HG02763 (cell line): Measurements from ENCODE around the gene NFIX.

Source experiments
- ATAC-seq: cut with Tn5 transposase; IDR thresholded peaks from one replicate; pipeline ENCODE4 v1.9.1; 2021; ENCODE audit warnings: mild to moderate bottlenecking, moderate library complexity; ENCODE audit not compliant: unreplicated experiment

Gene NFIX

DNA sequence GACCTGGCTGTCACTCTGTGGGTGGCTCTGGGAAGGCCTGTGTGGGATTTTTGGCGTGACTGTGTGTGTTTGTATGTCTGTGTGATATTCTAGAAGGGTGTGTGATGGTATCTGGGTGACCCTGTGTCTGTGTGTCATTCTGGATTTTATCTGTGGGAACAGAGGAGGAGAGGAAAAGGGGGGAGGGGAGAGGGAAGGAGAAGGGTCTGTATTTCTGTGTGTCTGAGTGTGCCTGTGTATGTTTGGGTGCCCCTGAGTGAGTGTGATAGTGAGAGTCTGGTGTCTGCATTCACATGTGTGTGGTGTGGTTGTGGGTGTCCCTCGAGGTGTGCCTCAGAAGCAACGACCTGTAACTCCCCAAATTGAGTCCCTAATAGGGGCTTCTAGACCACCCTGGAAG is 8.1 kb upstream of the NFIX start:
- no peak for ATAC-seq

DNA sequence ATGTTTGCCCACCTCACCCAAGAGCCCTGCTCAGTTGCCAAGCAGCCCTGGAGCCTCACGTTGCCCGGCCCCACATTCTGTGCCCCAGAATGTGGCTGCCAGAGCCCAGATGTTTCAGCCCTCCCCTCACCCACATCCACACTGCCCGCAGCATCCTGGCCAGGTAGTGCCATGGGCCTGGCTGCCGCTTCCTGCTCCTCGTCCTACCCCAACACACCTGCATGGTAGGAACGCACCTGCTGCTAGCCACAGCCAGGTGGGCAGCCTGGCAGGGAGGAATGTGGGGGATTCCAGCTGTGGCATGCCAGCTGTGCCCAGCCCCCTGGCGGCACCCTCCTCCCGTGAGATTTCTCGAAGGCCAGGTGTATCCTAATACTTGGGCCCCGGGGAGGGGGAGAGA is 7.5 kb upstream of the NFIX start:
- no peak for ATAC-seq

DNA sequence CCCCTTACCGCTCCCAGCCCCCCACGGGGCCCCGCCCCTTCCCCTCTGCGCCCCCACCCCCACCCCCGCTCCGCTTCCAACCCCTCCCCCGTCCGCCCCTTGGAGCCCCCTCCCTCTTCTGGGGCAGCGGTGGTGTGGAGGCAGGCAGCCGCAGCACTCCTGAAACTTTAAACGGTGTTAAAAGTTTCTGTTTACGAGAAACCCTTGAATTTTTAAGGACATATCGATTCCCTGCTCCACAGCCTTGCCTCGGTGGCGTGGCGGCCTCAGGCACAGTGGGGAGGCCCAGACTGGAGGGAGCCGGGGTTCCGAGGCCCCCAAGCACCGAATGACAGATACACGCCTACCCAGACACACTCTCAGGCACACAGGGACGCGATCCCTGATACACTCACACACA is 4.8 kb upstream of the NFIX start:
- no peak for ATAC-seq

DNA sequence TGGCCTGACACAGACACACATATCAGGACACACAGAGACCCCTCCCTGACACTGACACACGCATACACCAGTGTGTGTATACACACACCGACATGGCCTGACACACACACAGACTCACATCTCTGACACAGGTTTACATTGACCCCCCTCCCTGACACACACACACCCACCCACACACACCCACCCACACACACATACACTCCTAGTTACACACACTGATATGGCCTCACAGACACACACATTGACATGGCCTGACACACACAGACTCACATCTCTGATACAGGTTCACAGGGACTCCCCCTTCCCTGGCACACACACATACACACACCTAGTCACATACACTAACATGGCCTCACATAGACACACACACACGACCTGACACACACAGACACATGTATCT is 4.4 kb upstream of the NFIX start:
- ATAC-seq, result no peak

DNA sequence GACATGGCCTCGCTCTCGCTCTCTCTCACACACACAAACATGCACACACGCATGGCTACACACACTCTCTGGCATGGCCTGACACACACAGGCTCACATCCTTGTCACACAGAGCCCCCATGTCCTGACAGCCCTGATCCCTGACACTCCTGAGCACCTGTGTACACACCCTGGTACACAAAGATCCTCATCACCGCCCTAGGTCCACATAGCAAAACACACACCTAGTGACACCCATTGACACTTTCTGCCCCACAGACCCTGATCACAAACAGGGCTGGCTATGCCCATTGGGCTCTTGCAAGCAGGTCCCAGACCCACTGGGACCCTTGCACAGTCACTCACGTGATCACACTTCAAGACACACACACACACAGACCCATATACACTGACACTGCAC is 4.0 kb upstream of the NFIX start:
- no peak for ATAC-seq

DNA sequence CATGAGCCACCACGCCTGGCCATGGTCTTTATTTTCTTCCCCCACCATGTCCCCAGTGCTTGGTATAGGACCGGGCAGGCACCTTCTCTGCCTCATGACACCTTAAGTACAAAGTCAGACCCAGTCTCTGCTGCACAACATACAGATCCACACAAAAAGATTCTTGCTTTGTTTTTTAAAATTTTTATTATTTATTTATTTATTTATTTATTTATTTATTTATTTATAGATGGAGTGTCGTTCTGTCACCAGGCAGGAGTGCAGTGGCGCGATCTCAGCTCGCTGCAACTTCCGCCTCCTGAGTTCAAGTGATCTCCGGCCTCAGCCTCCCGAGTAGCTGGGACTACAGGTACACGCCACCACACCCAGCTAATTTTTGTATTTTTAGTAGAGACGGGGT is 2.5 kb upstream of the NFIX start:
- ATAC-seq, result no peak

DNA sequence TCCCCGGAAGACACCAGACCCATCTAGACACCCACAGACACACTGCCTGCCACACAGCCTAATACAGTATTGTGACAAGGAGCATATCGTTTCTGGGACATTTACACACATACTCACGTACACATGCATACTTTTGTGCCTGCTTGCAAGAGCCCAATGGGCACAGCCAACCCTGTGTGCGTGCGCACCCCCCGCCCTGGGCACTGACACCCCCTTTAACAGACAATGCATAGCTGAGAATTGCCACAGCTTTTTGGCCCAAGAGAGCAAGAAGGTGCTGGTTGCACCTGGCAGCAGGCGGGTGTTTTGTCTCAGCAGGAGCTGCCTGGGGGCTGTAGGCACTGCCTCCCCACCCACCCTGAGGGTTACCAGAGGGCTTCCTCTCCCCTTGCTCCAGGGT is 1.7 kb upstream of the NFIX start:
- ATAC-seq, result no peak

DNA sequence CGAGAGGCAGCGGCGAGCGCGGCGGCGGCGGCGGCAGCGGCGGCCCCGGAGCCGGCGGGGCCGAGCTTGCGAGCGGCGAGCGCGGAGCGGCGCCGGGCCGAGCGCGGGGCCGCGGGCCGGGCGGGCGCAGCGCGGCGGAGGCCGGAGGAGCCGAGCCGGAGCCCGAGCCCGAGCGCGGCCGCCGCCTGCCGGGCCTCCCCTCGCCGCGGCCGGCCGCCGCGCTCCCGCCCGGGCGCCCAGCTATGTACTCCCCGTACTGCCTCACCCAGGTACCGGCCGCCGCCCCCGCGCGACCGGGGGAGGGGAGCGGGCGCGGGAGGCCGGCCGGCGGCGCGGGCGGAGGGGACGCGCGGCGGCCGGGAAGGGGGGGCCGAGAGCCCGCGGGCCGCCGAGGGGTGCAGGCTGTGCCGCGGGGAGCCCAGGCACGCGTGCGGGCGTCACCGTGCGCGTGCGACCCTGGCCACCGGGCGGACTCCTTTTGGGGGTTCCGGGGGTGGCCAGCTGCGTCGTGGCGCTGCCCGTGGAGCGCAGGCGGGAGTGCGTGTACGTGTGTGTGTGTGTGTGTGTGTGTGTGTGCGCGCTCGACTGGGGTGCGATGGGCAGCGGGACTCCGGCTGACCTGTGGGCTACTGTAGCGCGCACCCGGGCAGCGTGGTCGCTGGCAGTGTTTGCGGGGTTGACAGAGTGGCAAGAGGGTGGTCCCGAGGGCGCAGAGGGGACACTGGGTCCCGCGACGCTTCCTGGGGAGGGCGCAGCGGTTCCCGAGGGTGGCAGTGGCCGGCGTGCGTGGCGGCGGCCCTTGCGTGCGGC is 526 bp downstream of the NFIX start:
- ATAC-seq, result no peak

DNA sequence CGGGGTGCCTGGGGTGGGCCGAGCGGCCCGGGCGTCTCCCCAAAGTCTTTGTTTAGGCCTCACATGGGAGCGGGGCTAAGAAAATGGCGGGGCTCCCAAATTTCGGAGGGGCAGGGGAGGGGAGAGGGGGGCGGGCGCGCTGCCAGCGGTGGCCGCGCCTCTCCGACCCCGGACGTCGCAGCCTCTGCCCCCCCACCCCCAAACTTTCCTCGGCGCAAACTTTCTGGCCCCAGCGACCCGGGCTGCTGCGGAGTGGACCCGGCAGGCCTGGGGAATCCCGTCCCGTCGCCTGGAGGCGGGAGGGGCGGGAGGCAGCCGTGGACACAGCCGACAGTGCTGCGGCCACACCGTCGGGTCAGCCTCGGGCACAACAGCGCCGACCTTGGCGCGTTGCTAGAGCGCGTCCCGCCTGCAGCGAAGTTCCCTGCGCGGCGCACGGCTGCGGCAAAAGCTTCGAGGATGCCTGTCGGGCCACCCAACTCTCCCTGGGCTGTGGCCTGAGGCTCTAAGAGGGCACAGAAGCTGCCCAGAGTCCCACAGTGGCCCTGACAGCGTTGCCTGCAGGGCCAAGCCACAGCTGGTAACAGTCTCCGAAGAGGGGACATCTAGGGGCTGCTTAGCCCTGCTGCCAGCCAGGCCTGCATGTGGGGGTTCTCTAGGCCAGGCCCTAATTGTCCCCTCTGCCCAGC is 1.3 kb downstream of the NFIX start:
- no peak for ATAC-seq

DNA sequence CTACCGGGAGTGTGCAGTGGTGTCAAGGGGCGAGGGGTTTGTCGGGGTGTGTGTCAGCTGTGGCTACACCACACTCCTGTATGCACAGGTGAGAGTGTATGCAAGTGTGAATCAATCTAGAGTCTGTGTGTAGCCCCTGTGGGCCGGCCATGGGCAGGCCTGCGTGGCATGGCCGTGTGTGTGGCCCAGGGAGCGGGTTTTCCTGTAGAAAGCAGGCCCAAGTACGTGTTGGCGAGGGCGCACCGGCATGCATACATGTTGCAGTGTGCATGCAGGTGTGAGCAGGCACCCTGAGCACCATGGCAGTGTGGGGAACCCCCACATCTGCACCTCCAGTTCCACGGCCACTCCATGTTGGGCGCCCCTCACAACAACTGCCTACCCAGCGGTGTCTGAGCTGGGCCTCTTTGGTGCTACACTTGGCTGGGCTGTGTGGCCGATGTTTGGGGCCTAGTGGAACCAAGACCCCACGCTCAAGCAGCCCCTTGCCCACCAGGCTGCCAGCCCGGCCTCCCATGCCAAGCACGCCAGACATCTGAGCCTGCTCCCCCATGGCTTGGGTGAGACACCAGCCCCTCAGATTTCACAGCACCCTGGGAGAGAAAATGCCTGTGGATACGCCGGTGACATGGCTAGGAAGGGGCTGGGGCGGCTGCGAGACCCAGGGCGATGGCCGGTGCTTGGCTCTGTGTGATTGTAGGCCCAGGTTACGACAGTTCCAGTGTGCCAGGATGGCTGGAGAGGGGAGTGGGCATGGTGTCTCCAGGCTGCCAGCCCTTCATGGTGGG is 2.1 kb downstream of the NFIX start:
- ATAC-seq, result no peak

DNA sequence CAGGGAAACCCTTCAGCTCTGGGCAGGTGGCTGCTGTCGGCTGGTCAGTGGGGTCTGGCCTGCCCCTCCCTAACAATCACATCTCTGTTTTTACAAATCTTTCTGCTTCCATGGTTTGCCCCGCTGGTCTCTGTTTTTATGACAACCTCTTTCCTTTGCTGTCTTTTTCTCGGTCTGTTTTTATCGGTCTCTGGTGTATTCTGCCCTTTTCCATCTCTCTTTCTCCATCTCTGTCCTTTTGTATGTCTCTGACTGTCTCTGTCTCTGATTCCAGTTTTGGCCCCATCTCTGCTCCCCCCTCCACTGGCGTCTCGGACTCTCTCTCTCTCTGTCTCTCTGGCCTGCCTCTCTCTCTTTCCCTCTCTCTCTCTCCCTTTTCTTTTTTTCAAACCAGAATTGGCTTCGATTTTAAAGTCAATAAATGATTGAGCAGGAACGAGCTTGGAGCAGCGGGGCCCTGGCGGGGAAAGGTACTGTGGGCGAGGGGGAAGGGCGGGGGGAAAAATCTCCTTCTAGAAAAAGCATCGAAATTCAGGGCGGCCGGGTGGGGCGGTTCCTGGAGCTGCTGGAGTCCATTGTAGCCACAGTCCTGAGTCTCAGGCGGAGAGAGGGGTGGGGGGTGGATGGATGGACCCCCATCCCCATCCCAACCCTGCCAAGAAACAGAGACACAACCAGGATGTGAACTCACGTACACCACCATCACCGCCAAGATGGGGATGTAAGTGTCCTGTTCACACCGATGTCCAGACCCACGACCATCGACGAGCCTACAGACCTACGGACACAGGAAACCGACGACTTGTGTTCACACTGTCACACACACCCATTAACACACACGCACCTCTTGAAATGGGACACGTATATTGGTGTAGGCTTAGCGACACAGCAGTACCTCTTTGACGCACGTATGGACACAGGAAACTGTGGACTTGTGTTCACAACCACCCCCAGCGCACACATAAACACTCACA is 3.0 kb downstream of the NFIX start:
- no peak for ATAC-seq

DNA sequence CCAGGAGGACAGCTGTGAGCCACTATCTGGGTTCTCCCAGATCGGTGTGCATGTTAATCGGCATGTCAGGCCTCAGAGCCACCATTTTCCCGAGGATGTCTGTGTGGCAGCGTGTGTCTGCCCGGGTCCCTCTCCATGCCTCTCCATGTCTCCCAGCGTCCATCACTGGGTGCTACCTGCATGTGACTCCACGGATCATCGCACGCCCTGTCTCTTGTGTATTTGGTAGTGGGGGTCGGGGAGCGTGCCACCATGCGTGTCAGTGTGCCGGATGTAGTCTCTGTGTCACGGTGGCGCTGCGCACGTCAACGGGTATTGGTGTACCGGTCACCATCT is 5.9 kb downstream of the NFIX start:
- ATAC-seq, result no peak

DNA sequence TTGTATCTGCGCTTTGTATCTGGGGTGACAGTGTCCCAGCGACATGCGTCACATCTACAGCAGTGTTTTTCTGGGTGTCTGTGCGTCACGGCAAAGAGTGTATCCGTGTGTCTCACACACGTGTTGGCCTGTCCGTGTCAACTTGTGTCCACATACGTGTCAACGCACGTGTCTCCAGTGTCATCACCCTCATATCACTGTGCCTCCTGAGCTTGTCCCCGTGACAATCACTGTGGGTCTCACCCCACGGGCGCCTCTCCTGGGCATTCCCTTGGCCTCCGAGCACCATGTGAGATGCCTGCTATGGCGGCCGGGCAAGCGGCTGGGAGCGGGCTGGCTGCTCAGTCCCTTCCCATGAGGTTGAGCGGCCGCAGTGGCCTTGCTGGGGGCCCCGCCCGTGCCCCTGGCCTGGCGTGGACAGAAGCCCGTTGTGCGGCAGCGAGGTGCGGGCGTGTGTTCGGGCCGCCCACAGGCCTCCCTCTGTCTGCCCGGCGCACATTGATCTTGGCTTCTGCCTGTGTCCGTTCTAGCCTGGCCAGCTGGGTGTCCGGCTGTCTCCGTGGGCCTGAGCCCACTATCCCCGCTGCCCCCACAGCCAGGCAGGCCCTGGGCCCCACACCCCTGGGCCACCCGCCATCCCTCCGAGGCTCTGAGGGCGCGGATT is 6.4 kb downstream of the NFIX start:
- ATAC-seq, result no peak

DNA sequence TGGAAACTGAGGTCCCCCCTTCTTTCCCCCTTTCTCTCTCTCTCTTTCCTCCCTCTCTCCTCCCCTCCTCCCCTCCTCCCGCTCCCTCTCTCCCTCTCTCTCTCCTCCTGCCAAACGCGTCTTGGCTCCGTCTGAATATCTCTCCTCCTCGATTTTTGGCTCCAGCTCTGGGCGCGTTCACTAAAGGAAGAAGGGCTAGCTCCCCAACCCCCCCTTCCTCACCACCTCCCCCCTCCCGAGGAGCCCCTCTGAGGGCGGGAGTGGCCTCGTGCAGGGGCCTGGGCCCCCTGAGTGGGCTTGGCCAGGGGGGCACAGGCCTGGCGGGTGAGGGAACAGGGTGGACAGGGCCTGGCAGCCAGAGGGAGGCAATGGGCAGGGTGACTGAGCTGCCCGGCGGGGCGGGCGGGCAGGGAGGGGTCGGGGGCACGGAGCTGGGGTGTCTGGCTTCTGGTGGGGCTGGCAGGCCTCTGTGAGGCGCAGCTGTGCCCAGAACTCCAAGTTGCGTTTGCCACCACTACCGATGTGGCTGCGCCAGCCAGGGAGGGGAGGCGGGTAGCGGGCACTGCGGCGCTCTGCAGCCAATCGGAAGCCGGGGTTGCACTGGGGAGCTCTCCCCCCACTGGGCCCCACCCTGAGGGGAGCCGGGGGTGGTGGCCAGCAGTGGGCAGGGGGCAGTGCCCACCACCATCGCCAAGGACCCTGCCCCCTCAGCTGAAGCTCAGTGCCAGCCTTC is 7.1 kb downstream of the NFIX start:
- ATAC-seq, result no peak

DNA sequence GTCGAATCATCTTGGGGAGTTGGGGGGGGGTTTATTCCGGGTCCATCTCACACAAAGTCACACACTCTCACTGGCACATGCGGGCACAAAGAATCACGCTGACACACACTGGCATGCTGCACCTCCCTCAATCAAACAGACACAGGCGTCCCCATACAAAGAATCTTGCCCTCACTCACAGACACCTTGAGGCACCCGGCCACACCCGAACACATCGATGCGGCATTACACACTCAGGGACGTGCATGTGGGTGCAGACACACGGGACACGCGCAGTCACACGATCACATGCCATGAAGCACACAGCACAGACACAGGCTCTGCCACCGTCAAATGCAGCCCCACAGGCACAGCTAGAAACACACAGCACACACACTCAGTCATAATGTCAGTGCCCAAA is 7.8 kb downstream of the NFIX start:
- ATAC-seq, result no peak

DNA sequence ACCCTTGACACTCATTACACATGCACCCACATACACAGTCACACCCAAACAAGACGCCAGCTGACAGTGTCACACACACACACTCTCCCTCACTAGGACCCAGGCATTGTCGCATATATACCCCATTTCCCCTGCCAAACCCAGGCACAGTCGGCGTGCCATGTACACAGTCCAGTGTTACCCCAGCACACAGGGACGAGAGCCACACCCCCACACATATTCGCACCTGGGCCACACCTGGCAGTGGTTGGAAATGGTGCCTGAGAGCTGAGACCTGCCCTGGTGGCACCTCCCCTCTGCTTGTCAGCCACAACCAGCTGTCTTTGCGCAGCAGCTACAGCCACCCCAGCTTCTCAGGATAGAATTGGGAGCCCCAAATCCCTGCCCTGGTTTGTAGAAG is 9.0 kb downstream of the NFIX start:
- ATAC-seq, result no peak

DNA sequence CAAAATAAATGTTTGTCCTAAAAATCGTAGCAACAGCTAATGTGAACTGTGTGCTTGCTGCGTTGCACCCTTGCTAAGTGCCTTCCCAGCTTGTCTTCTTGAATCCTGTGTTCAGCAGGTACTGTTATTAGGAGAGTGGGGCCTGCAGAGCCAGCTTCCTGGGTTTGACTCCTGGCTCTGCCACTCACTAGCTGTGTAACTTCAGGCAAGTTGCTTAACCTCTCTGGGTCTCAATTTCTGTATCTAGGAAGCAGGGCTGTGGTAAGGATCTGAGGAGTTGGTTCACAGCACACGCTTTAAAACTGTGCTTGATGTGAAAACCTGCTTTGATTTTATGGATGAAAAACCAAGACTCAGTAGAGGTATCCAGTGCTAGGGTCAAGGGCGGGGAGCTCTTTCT is 10.0 kb downstream of the NFIX start:
- no peak for ATAC-seq

DNA sequence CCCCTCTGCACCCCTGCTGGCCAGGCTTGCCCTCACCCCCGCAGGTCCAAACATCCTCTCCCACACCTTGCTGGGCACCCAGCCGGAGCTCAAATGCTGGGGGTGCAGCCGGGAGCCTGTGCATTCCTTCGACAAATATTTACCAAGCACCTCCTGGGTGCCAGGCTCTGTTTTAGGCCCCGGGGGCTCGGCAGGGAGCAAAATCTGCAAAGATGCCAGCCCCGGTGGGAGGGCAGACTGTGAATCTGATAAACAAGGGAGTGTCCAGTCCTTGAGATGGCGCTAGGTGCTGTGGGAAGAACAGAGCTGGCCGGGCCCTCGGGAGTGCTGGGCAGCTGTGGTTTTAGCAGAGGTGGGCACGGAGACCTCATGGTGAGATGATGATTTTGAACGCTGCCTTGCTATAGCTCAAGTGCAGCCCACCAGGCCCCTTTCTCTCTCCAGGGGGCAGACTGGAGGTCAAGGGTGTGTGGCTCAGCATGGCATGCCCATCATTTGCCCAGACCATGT is 10.6 kb downstream of the NFIX start:
- no peak for ATAC-seq
